ENCODE measurements around the gene GRID1. TPM values are rescaled to one million over a fixed set of nuclear protein-coding genes. Genes with fewer than 3 reads are reported as not detected.

Gene GRID1
- total RNA-seq, 1 experiment from 2014 or later: not detected

GRCh38 chr10:86165666-86166065 is 200.9 kb downstream of the GRID1 start:
- DNase-seq: no peak
- no peak overlapping the region for H3K4me2 ChIP-seq (ENCODE audit: low read length)
- TF ChIP-seq EZH2 (IDR thresholded peaks at IDR 0.05; ENCODE audit: low read length, unreplicated experiment) (no peak), CTCF (conservative IDR thresholded peaks at IDR 0.05; ENCODE audit: low read depth, low read length) (no peak), EZH2phosphoT487 (IDR thresholded peaks at IDR 0.05; ENCODE audit: borderline replicate concordance, low read length) (no peak)
- H3K4me3 ChIP-seq (ENCODE audit: low read length): no peak overlapping the region
- no peak overlapping the region for H3K9ac ChIP-seq (ENCODE audit: low read length)
- H2AFZ ChIP-seq (ENCODE audit: low read length): no peak overlapping the region
- H3K4me1 ChIP-seq (ENCODE audit: insufficient read depth, low read length): no peaks in the 10 kb centered on the region
- no peaks in the 10 kb centered on the region for H3K79me2 ChIP-seq (ENCODE audit: low read length)
- ChIA-PET CTCF (no interaction called here), POLR2A (ENCODE audit: unreplicated experiment) (no interaction called here)
- no peaks in the 10 kb centered on the region for H3K9me3 ChIP-seq (ENCODE audit: low read length)
- no peaks in the 10 kb centered on the region for H3K36me3 ChIP-seq (ENCODE audit: low read depth, low read length)
- no peak overlapping the region for H3K27ac ChIP-seq (ENCODE audit: low read length)
- ATAC-seq: no peak
- no peaks in the 10 kb centered on the region for H3F3A ChIP-seq (ENCODE audit: low read length, unreplicated experiment)
- no peaks in the 10 kb centered on the region for H3K27me3 ChIP-seq (ENCODE audit: low read length)
- no peaks in the 10 kb centered on the region for H3K9me2 ChIP-seq (replicated peaks; ENCODE audit: low read length)
- no TSS peak for BruUV-seq (replicated peaks)
- no peaks in the 10 kb centered on the region for H4K20me1 ChIP-seq (ENCODE audit: low read length)
- intact Hi-C loops (cut with micrococcal nuclease): no loop called here

- Histone ChIP-seq H3K36me3 (ENCODE audit: low read depth, low read length) (no peaks in the 10 kb centered on the region), H3K27ac (ENCODE audit: low read length) (no peak overlapping the region), H3K79me2 (ENCODE audit: low read length) (no peaks in the 10 kb centered on the region), H3K9ac (ENCODE audit: low read length) (no peak overlapping the region), H3K4me1 (ENCODE audit: insufficient read depth, low read length) (no peaks in the 10 kb centered on the region), H3K27me3 (ENCODE audit: low read length) (no peaks in the 10 kb centered on the region), H3K4me2 (ENCODE audit: low read length) (no peak overlapping the region), H3K9me2 (replicated peaks; ENCODE audit: low read length) (no peaks in the 10 kb centered on the region), H3K4me3 (ENCODE audit: low read length) (no peak overlapping the region), H2AFZ (ENCODE audit: low read length) (no peak overlapping the region), H4K20me1 (ENCODE audit: low read length) (no peaks in the 10 kb centered on the region), H3F3A (ENCODE audit: low read length, unreplicated experiment) (no peaks in the 10 kb centered on the region), H3K9me3 (ENCODE audit: low read length) (no peaks in the 10 kb centered on the region)
- DNase-seq (no peak), ATAC-seq (no peak)
- POLR2A ChIA-PET (ENCODE audit: unreplicated experiment): no interaction called here
- TF ChIP-seq EZH2phosphoT487 (IDR thresholded peaks at IDR 0.05; ENCODE audit: borderline replicate concordance, low read length) (no peak), CTCF (conservative IDR thresholded peaks at IDR 0.05; ENCODE audit: low read depth, low read length) (no peak), EZH2 (IDR thresholded peaks at IDR 0.05; ENCODE audit: low read length, unreplicated experiment) (no peak)
- intact Hi-C loops (cut with micrococcal nuclease): no loop called here
- no TSS peak for BruUV-seq (replicated peaks)
- CTCF ChIA-PET: no interaction called here
Observed at GRCh38 chr10:86164960-86165630, 201.5 kb downstream of the GRID1 start.

- ATAC-seq: no peak
Observed at GRCh38 chr10:86164174-86164774, 202.3 kb downstream of the GRID1 start.

More at GRCh38 chr10:86164174-86164774, 202.3 kb downstream of the GRID1 start:
- Histone ChIP-seq H2AFZ (ENCODE audit: low read length) (no peak overlapping the region), H3K9me2 (replicated peaks; ENCODE audit: low read length) (no peaks in the 10 kb centered on the region), H3F3A (ENCODE audit: low read length, unreplicated experiment) (no peaks in the 10 kb centered on the region), H3K4me3 (ENCODE audit: low read length) (no peak overlapping the region), H3K4me2 (ENCODE audit: low read length) (no peak overlapping the region), H3K4me1 (ENCODE audit: insufficient read depth, low read length) (no peaks in the 10 kb centered on the region), H3K27me3 (ENCODE audit: low read length) (no peaks in the 10 kb centered on the region), H3K9ac (ENCODE audit: low read length) (no peak overlapping the region), H3K36me3 (ENCODE audit: low read depth, low read length) (no peaks in the 10 kb centered on the region), H3K79me2 (ENCODE audit: low read length) (no peaks in the 10 kb centered on the region), H4K20me1 (ENCODE audit: low read length) (no peaks in the 10 kb centered on the region), H3K27ac (ENCODE audit: low read length) (no peak overlapping the region), H3K9me3 (ENCODE audit: low read length) (no peaks in the 10 kb centered on the region)
- TF ChIP-seq EZH2 (IDR thresholded peaks at IDR 0.05; ENCODE audit: low read length, unreplicated experiment): no peak
- TF ChIP-seq EZH2phosphoT487 (IDR thresholded peaks at IDR 0.05; ENCODE audit: borderline replicate concordance, low read length): no peak
- TF ChIP-seq CTCF (conservative IDR thresholded peaks at IDR 0.05; ENCODE audit: low read depth, low read length): no peak
- CTCF ChIA-PET: no interaction called here
- BruUV-seq (replicated peaks): no TSS peak
- DNase-seq: no peak
- POLR2A ChIA-PET (ENCODE audit: unreplicated experiment): no interaction called here
- intact Hi-C loops (cut with micrococcal nuclease): no loop called here

All from PC-3 (cell line).